ENCODE data around the gene SIRPB2. TPM values are rescaled to one million over a fixed set of nuclear protein-coding genes. Genes with fewer than 3 reads are reported as not detected.

SIRPB2 gene
- total and polyA plus RNA-seq, 7 donors = 0.18 to 1.8 (median 1.1) TPM

- Histone ChIP-seq H3K27ac (no peak overlapping the region), H3K4me1 (peaks cover 27% of the 10 kb centered on the region), H3K4me3 (no peak overlapping the region), H3K36me3 (ENCODE audit: insufficient read depth in 1 of 2, low read depth in 1 of 2) (peaks cover 0 to 20% of the 10 kb centered on the region in 2 donors), H3K27me3 (ENCODE audit: insufficient read depth in 3 of 3, low read length in 2 of 3) (no peaks in the 10 kb centered on the region), H3K9me3 (no peaks in the 10 kb centered on the region)
- TF ChIP-seq CTCF (IDR thresholded peaks at IDR 0.05) = no peak
- 82 to 83% (median 82%) methylated on average over 7 of the region's 7 CpGs for WGBS, 3 donors
- ATAC-seq (no peak), DNase-seq (no peak)
- intact Hi-C loops (cut with DNase I) = loop anchor here (5.0 to 10.0 kb wide), 4 partner anchors 76 to 353 kb away; partner anchors contain the start of genes PSMF1 (in 2 of the 2), FKBP1A (in 1 of the 2) and SDCBP2 (in 1 of the 2)
These were observed 23.0 kb downstream of the SIRPB2 start for GRCh38 chr20:1468117-1468624.

- Histone ChIP-seq H3K27ac (peak overlapping the region; percentile 90), H3K4me1 (peaks cover 27% of the 10 kb centered on the region), H3K4me3 (peak overlapping the region; percentile 80), H3K36me3 (ENCODE audit: insufficient read depth in 1 of 2, low read depth in 1 of 2) (peaks cover 0 to 26% of the 10 kb centered on the region in 2 donors), H3K27me3 (ENCODE audit: insufficient read depth in 3 of 3, low read length in 2 of 3) (no peaks in the 10 kb centered on the region), H3K9me3 (no peaks in the 10 kb centered on the region)
- ATAC-seq (no peak), DNase-seq (no peak)
- TF ChIP-seq CTCF (IDR thresholded peaks at IDR 0.05) = no peak
- intact Hi-C loops (cut with DNase I) = loop anchor here (5.0 to 10.0 kb wide), 4 partner anchors 75 to 353 kb away; partner anchors contain the start of genes PSMF1 (in 2 of the 2), FKBP1A (in 1 of the 2) and SDCBP2 (in 1 of the 2)
- 67 to 70% (median 68%) methylated on average over 22 of the region's 22 CpGs for WGBS, 3 donors
These were observed 23.7 kb downstream of the SIRPB2 start for GRCh38 chr20:1467355-1468116.

GRCh38 chr20:1467082-1467354 lies 24.2 kb downstream of the SIRPB2 start:
- Histone ChIP-seq H3K27me3 (ENCODE audit: insufficient read depth in 3 of 3, low read length in 2 of 3) (no peaks in the 10 kb centered on the region), H3K4me3 (peak overlapping the region; percentile 80), H3K9me3 (no peaks in the 10 kb centered on the region), H3K27ac (peak overlapping the region; percentile 90), H3K4me1 (peaks cover 27% of the 10 kb centered on the region), H3K36me3 (ENCODE audit: insufficient read depth in 1 of 2, low read depth in 1 of 2) (peaks cover 0 to 30% of the 10 kb centered on the region in 2 donors)
- WGBS, 3 donors = 4 to 10% (median 5%) methylated on average over 7 of the region's 7 CpGs
- DNase-seq = no peak
- TF ChIP-seq CTCF (IDR thresholded peaks at IDR 0.05) = no peak
- no peak for ATAC-seq
- intact Hi-C loops (cut with DNase I) = loop anchor here (5.0 to 10.0 kb wide), 4 partner anchors 75 to 352 kb away; partner anchors contain the start of genes PSMF1 (in 2 of the 2), FKBP1A (in 1 of the 2) and SDCBP2 (in 1 of the 2)

- WGBS, 3 donors = 0% methylated on average over 73 to 104 of the region's 104 CpGs
- Histone ChIP-seq H3K27ac (peak within 1 kb of the TSS; percentile 90), H3K4me3 (peak within 1 kb of the TSS; percentile 80), H3K27me3 (ENCODE audit: insufficient read depth in 3 of 3, low read length in 2 of 3) (no peaks in the 10 kb centered on the region), H3K9me3 (no peaks in the 10 kb centered on the region), H3K36me3 (ENCODE audit: insufficient read depth in 1 of 2, low read depth in 1 of 2) (peaks cover 0 to 35% of the 10 kb centered on the region in 2 donors), H3K4me1 (peaks cover 27% of the 10 kb centered on the region)
- TF ChIP-seq CTCF (IDR thresholded peaks at IDR 0.05) = peak; percentile 99
- ATAC-seq (peak; percentile 97 to 98 (median 98)), DNase-seq (peak; percentile 97 to 98)
- intact Hi-C loops (cut with DNase I) = loop anchor here (5.0 to 10.0 kb wide), 4 partner anchors 74 to 352 kb away; partner anchors contain the start of genes PSMF1 (in 2 of the 2), FKBP1A (in 1 of the 2) and SDCBP2 (in 1 of the 2)
These were observed 24.8 kb downstream of the SIRPB2 start, which contains the start of gene NSFL1C for GRCh38 chr20:1466211-1467081. TSS of gene NSFL1C (minus strand) at chr20:1466849. CDS start at chr20:1466824, 25 bp downstream.
